ENCODE data around the gene TMCC1.
"Not testable (repeated sequence)": the region's sequence is repeated elsewhere in the genome, so short reads cannot be mapped to it uniquely, and the experiment has no call there.

TMCC1 gene

GRCh38 chr3:129777806-129778205, 115.7 kb downstream of the TMCC1 start:
- DNase-seq (ENCODE audit: low read depth in 2 of 3, low spot score in 1 of 3): no peak

GRCh38 chr3:129775870-129776269, 117.6 kb downstream of the TMCC1 start:
- DNase-seq (ENCODE audit: low read depth in 2 of 3, low spot score in 1 of 3): no peak

- DNase-seq (ENCODE audit: low read depth in 2 of 3, low spot score in 1 of 3): no peak
Observed at GRCh38 chr3:129773691-129774663, 119.5 kb downstream of the TMCC1 start.

GRCh38 chr3:129770604-129771003, 122.9 kb downstream of the TMCC1 start:
- no peak for DNase-seq (ENCODE audit: low read depth in 2 of 3, low spot score in 1 of 3)

- DNase-seq (ENCODE audit: low read depth in 2 of 3, low spot score in 1 of 3): no peak
Observed at GRCh38 chr3:129769616-129770015, 123.9 kb downstream of the TMCC1 start.

GRCh38 chr3:129768728-129769127, 124.8 kb downstream of the TMCC1 start:
- DNase-seq (ENCODE audit: low read depth in 2 of 3, low spot score in 1 of 3): no peak

GRCh38 chr3:129766135-129766534, 127.4 kb downstream of the TMCC1 start:
- no peak for DNase-seq (ENCODE audit: low read depth in 2 of 3, low spot score in 1 of 3)

- DNase-seq (ENCODE audit: low read depth in 2 of 3, low spot score in 1 of 3): no peak
Observed at GRCh38 chr3:129764090-129764489, 129.4 kb downstream of the TMCC1 start.

- DNase-seq (ENCODE audit: low read depth in 2 of 3, low spot score in 1 of 3): no peak
Observed at GRCh38 chr3:129758785-129759320, 134.7 kb downstream of the TMCC1 start.

GRCh38 chr3:129758306-129758705, 135.2 kb downstream of the TMCC1 start:
- no peak for DNase-seq (ENCODE audit: low read depth in 2 of 3, low spot score in 1 of 3)

GRCh38 chr3:129756871-129757270, 136.6 kb downstream of the TMCC1 start:
- DNase-seq (ENCODE audit: low read depth in 2 of 3, low spot score in 1 of 3): no peak

- not testable (repeated sequence) for DNase-seq (ENCODE audit: low read depth in 2 of 3, low spot score in 1 of 3)
Observed at GRCh38 chr3:129751105-129751504, 142.4 kb downstream of the TMCC1 start.

- no peak for DNase-seq (ENCODE audit: low read depth in 2 of 3, low spot score in 1 of 3)
Observed at GRCh38 chr3:129749692-129750091, 143.8 kb downstream of the TMCC1 start.

GRCh38 chr3:129747992-129748391, 145.5 kb downstream of the TMCC1 start:
- DNase-seq (ENCODE audit: low read depth in 2 of 3, low spot score in 1 of 3): no peak

GRCh38 chr3:129747136-129747535, 146.4 kb downstream of the TMCC1 start:
- no peak for DNase-seq (ENCODE audit: low read depth in 2 of 3, low spot score in 1 of 3)

GRCh38 chr3:129746629-129747028, 146.9 kb downstream of the TMCC1 start:
- DNase-seq (ENCODE audit: low read depth in 2 of 3, low spot score in 1 of 3): no peak

- no peak for DNase-seq (ENCODE audit: low read depth in 2 of 3, low spot score in 1 of 3)
Observed at GRCh38 chr3:129745253-129745652, 148.3 kb downstream of the TMCC1 start.

- no peak for DNase-seq (ENCODE audit: low read depth in 2 of 3, low spot score in 1 of 3)
Observed at GRCh38 chr3:129741794-129742193, 151.7 kb downstream of the TMCC1 start.

- no peak for DNase-seq (ENCODE audit: low read depth in 2 of 3, low spot score in 1 of 3)
Observed at GRCh38 chr3:129740090-129740489, 153.4 kb downstream of the TMCC1 start.

- no peak for DNase-seq (ENCODE audit: low read depth in 2 of 3, low spot score in 1 of 3)
Observed at GRCh38 chr3:129739634-129740033, 153.9 kb downstream of the TMCC1 start.

- no peak for DNase-seq (ENCODE audit: low read depth in 2 of 3, low spot score in 1 of 3)
Observed at GRCh38 chr3:129738172-129738571, 155.3 kb downstream of the TMCC1 start.

GRCh38 chr3:129736070-129736469, 157.4 kb downstream of the TMCC1 start:
- DNase-seq (ENCODE audit: low read depth in 2 of 3, low spot score in 1 of 3): no peak

- no peak for DNase-seq (ENCODE audit: low read depth in 2 of 3, low spot score in 1 of 3)
Observed at GRCh38 chr3:129735638-129736037, 157.9 kb downstream of the TMCC1 start.
